Panc1 (cell line): ENCODE measurements around the gene ELOF1.

Experiments used
- POLR2AphosphoS5 ChIP-seq: IDR thresholded peaks from 2 replicates; pipeline ENCODE4 v1.6.1; 2012; ENCODE audit warnings: mild to moderate bottlenecking, low read depth, low read length, moderate library complexity
- SIN3A ChIP-seq: IDR thresholded peaks from 2 replicates; pipeline ENCODE4 v1.6.1; 2012; ENCODE audit warnings: low read depth, mild to moderate bottlenecking, low read length, moderate library complexity, borderline replicate concordance; ENCODE audit not compliant: insufficient read depth
- TCF7L2 ChIP-seq: IDR thresholded peaks from 2 replicates; pipeline ENCODE4 v1.6.1; 2011; ENCODE audit warnings: mild to moderate bottlenecking, low read depth, low read length, inconsistent platforms
- TF ChIP-seq, protein P1 (sequence below): fragments of 450-650 bp; IDR thresholded peaks from 2 replicates; pipeline ENCODE4 v1.5.1; 2017; ENCODE audit warnings: mild to moderate bottlenecking
- TF ChIP-seq, protein P2 (sequence below), 2 experiments: IDR thresholded peaks; 2 replicates each; pipeline ENCODE4 v1.6.1; 2011 to 2012; ENCODE audit warnings: low read depth in 2 of 2, control low read depth in 1 of 2, low read length in 1 of 2, mild to moderate bottlenecking in 1 of 2, moderate library complexity in 1 of 2; ENCODE audit not compliant: insufficient read depth in 1 of 2

DNA sequence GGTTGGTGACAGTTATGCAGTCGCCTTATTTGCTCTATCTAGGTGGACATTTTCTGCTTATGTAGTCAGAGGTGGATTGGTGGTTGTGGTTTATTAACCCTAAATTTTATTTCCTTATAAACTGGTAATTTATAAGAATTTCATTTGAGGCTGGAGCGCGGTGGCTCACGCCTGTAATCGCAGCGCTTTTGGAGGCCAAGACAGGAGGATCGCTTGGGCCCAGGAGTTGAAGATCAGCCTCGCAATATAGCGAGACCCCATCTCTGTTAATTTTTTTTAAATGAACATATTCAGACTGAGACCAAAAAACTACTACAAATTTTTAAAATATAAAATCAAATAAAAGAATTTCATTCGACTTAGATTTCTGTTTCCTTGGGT is 39.1 kb upstream of the ELOF1 start:
- TF ChIP-seq, protein P1, sequence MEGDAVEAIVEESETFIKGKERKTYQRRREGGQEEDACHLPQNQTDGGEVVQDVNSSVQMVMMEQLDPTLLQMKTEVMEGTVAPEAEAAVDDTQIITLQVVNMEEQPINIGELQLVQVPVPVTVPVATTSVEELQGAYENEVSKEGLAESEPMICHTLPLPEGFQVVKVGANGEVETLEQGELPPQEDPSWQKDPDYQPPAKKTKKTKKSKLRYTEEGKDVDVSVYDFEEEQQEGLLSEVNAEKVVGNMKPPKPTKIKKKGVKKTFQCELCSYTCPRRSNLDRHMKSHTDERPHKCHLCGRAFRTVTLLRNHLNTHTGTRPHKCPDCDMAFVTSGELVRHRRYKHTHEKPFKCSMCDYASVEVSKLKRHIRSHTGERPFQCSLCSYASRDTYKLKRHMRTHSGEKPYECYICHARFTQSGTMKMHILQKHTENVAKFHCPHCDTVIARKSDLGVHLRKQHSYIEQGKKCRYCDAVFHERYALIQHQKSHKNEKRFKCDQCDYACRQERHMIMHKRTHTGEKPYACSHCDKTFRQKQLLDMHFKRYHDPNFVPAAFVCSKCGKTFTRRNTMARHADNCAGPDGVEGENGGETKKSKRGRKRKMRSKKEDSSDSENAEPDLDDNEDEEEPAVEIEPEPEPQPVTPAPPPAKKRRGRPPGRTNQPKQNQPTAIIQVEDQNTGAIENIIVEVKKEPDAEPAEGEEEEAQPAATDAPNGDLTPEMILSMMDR = no peak
- TF ChIP-seq TCF7L2 = no peak
- no peak for TF ChIP-seq POLR2AphosphoS5
- TF ChIP-seq, protein P2, sequence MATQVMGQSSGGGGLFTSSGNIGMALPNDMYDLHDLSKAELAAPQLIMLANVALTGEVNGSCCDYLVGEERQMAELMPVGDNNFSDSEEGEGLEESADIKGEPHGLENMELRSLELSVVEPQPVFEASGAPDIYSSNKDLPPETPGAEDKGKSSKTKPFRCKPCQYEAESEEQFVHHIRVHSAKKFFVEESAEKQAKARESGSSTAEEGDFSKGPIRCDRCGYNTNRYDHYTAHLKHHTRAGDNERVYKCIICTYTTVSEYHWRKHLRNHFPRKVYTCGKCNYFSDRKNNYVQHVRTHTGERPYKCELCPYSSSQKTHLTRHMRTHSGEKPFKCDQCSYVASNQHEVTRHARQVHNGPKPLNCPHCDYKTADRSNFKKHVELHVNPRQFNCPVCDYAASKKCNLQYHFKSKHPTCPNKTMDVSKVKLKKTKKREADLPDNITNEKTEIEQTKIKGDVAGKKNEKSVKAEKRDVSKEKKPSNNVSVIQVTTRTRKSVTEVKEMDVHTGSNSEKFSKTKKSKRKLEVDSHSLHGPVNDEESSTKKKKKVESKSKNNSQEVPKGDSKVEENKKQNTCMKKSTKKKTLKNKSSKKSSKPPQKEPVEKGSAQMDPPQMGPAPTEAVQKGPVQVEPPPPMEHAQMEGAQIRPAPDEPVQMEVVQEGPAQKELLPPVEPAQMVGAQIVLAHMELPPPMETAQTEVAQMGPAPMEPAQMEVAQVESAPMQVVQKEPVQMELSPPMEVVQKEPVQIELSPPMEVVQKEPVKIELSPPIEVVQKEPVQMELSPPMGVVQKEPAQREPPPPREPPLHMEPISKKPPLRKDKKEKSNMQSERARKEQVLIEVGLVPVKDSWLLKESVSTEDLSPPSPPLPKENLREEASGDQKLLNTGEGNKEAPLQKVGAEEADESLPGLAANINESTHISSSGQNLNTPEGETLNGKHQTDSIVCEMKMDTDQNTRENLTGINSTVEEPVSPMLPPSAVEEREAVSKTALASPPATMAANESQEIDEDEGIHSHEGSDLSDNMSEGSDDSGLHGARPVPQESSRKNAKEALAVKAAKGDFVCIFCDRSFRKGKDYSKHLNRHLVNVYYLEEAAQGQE (IDR thresholded peaks at IDR 0.05; ENCODE audit: insufficient read depth in 1 of 2, low read depth in 2 of 2, low read length in 1 of 2) = no peak
- no peak for TF ChIP-seq SIN3A
